SK-N-SH (cell line): ENCODE results near the gene GRIP2. TPM values are rescaled to one million over a fixed set of nuclear protein-coding genes. Genes with fewer than 3 reads are reported as not detected.

Experiments
- CTCF ChIA-PET: fragments of 300-600, 350-600 bp; formaldehyde crosslinking; extraction: SDS; loops from one replicate; lab custom pipeline; 2021; lab: Yijun Ruan, JAX
- POLR2A ChIA-PET: fragments of 350-600 bp; sonication (Branson Sonifier 250); formaldehyde crosslinking; extraction: SDS; loops from one replicate; lab custom pipeline; 2020; ENCODE audit warnings: antibody characterized with exemption, inconsistent platforms; lab: Yijun Ruan, JAX
- DNase-seq: peaks from one replicate; pipeline ENCODE4 v3.0.0; 2012
- H2AFZ ChIP-seq: fragments of 200-600 bp; sonication (generic); 2 replicates; pipeline ENCODE4 v1.8.1; 2016; ENCODE audit warnings: antibody characterized with exemption, mild to moderate bottlenecking, low read depth
- H3F3A ChIP-seq: fragments of 200-600 bp; sonication (generic); replicated peaks from 2 replicates; pipeline ENCODE3; 2016; ENCODE audit warnings: antibody characterized with exemption, mild to moderate bottlenecking; ENCODE audit not compliant: insufficient read depth
- H3K27ac ChIP-seq, 2 experiments: fragments of 200-500 bp in 1 of 2; fragments of 200-600 bp in 1 of 2; sonication (Bioruptor generic) in 1 of 2; sonication (generic), shearing (Covaris generic) in 1 of 2; 2 replicates each; pipeline versions ENCODE4 v1.5.1 to v1.6.1; 2014 to 2016; ENCODE audit warnings: low read depth in 2 of 2, inconsistent platforms in 1 of 2, low read length in 1 of 2, mild to moderate bottlenecking in 1 of 2, mixed read lengths in 1 of 2
- H3K27me3 ChIP-seq: fragments of 200-600 bp; sonication (generic), shearing (Covaris generic); 2 replicates; pipeline ENCODE4 v1.6.1; 2016; ENCODE audit warnings: mixed run types; ENCODE audit not compliant: insufficient read depth
- H3K36me3 ChIP-seq, 2 experiments: fragments of 200-500 bp in 1 of 2; fragments of 200-600 bp in 1 of 2; sonication (Bioruptor generic) in 1 of 2; sonication (generic) in 1 of 2; replicated peaks in 1 of 2; 2 replicates each; pipeline versions ENCODE3 to v1.5.1; 2014 to 2016; ENCODE audit warnings: low read length in 1 of 2, mild to moderate bottlenecking in 1 of 2; ENCODE audit not compliant: insufficient read depth in 2 of 2, control insufficient read depth in 1 of 2
- H3K4me1 ChIP-seq, 2 experiments: fragments of 200-500 bp in 1 of 2; fragments of 200-600 bp in 1 of 2; sonication (Bioruptor generic) in 1 of 2; sonication (generic), shearing (Covaris generic) in 1 of 2; 2 replicates each; pipeline versions ENCODE4 v1.5.1 to v1.6.1; 2014 to 2016; ENCODE audit warnings: low read depth in 1 of 2, low read length in 1 of 2, mixed run types in 1 of 2; ENCODE audit not compliant: insufficient read depth in 2 of 2, control insufficient read depth in 1 of 2
- H3K4me2 ChIP-seq: fragments of 200-600 bp; sonication (generic), shearing (Covaris generic); 2 replicates; pipeline ENCODE4 v1.6.1; 2017; ENCODE audit warnings: mixed run types
- H3K4me3 ChIP-seq, 2 experiments: fragments of 200-500 bp in 1 of 2; fragments of 200-600 bp in 1 of 2; sonication (Bioruptor generic) in 1 of 2; sonication (generic), shearing (Covaris generic) in 1 of 2; 2 replicates each; pipeline versions ENCODE4 v1.5.1 to v1.8.1; 2014 to 2016; ENCODE audit warnings: low read depth in 2 of 2, inconsistent platforms in 1 of 2, low read length in 1 of 2, mild to moderate bottlenecking in 1 of 2, mixed read lengths in 1 of 2, moderate library complexity in 1 of 2
- H3K79me2 ChIP-seq: fragments of 200-600 bp; sonication (generic); 2 replicates; pipeline ENCODE4 v1.8.1; 2017; ENCODE audit warnings: mild to moderate bottlenecking; ENCODE audit not compliant: insufficient read depth
- H3K9ac ChIP-seq: fragments of 200-600 bp; sonication (generic); 2 replicates; pipeline ENCODE4 v1.6.1; 2017; ENCODE audit warnings: mixed run types
- H3K9me2 ChIP-seq: fragments of 200-600 bp; sonication (generic); 2 replicates; pipeline ENCODE4 v1.6.1; 2017; ENCODE audit warnings: mixed run types
- H3K9me3 ChIP-seq: fragments of 200-600 bp; sonication (generic); 2 replicates; pipeline ENCODE4 v1.6.1; 2017; ENCODE audit warnings: mixed run types, mild to moderate bottlenecking, moderate library complexity
- H4K20me1 ChIP-seq: fragments of 200-600 bp; sonication (generic); 2 replicates; pipeline ENCODE4 v1.6.1; 2017; ENCODE audit warnings: mild to moderate bottlenecking, mixed run types; ENCODE audit not compliant: insufficient read depth
- EP300 ChIP-seq, 2 experiments: IDR thresholded peaks; 2 replicates each; pipeline versions ENCODE4 v1.4.0 to v1.6.1; 2012; ENCODE audit warnings: borderline replicate concordance in 1 of 2, low read depth in 1 of 2, low read length in 1 of 2
- EZH2phosphoT487 ChIP-seq: fragments of 200-600 bp; sonication (generic); IDR thresholded peaks from 2 replicates; pipeline ENCODE4 v1.6.1; 2017; ENCODE audit warnings: low read depth, mixed run types, mild to moderate bottlenecking, antibody characterized with exemption, moderate library complexity, borderline replicate concordance
- FOSL2 ChIP-seq: IDR thresholded peaks from 2 replicates; pipeline ENCODE4 v1.4.0; 2012; ENCODE audit warnings: low read depth, mild to moderate bottlenecking, moderate library complexity, borderline replicate concordance
- FOXM1 ChIP-seq: IDR thresholded peaks from 2 replicates; pipeline ENCODE4 v1.4.0; 2012; ENCODE audit warnings: low read depth, mild to moderate bottlenecking
- GATA2 ChIP-seq: sonication (generic); formaldehyde crosslinking; IDR thresholded peaks from 2 replicates; pipeline ENCODE4 v1.5.0; 2020; ENCODE audit warnings: mild to moderate bottlenecking, missing genetic modification reagents
- JUND ChIP-seq: IDR thresholded peaks from 2 replicates; pipeline ENCODE4 v1.4.0; 2012
- MXI1 ChIP-seq: IDR thresholded peaks from 2 replicates; pipeline ENCODE4 v1.6.1; 2012; ENCODE audit warnings: mild to moderate bottlenecking, low read depth, low read length, improper control_type of control experiment
- PBX3 ChIP-seq: IDR thresholded peaks from 2 replicates; pipeline ENCODE4; 2012
- RAD21 ChIP-seq: IDR thresholded peaks from 2 replicates; pipeline ENCODE4 v1.6.1; 2012; ENCODE audit warnings: mild to moderate bottlenecking, low read length
- SMC3 ChIP-seq: IDR thresholded peaks from 2 replicates; pipeline ENCODE4 v1.6.1; 2012; ENCODE audit warnings: low read depth, low read length, improper control_type of control experiment
- TEAD4 ChIP-seq: IDR thresholded peaks from 2 replicates; pipeline ENCODE4 v1.4.0; 2012; ENCODE audit warnings: mild to moderate bottlenecking, borderline replicate concordance; ENCODE audit not compliant: insufficient read depth
- USF1 ChIP-seq: IDR thresholded peaks from 2 replicates; pipeline ENCODE4 v1.4.0; 2012; ENCODE audit warnings: low read depth, borderline replicate concordance
- YY1 ChIP-seq: IDR thresholded peaks from 2 replicates; pipeline ENCODE4 v1.4.0; 2012; ENCODE audit warnings: low read depth, mild to moderate bottlenecking
- WGBS: methylation state at CpG from one replicate; pipeline ENCODE4 v1.1.6; 2017; ENCODE audit warnings: low lambda C conversion rate; 5-methylcytosine and 5-hydroxymethylcytosine counted together
- polyA plus RNA-seq, 3 experiments: library from polyadenylated mRNA; depleted of rRNA; stranded (reverse); fragments of >200 nt; gene quantifications; 2 replicates each; pipeline ENCODE4 v1.2.3, GENCODE V29; 2012
- TF ChIP-seq, protein P1 (sequence below): fragments of 150-350 bp; IDR thresholded peaks from 2 replicates; pipeline ENCODE4 v1.6.1; 2016; ENCODE audit warnings: mild to moderate bottlenecking, low read depth, low read length
- TF ChIP-seq, protein P2 (sequence below): IDR thresholded peaks from 2 replicates; pipeline ENCODE4 v1.4.0; 2012; ENCODE audit warnings: low read depth, borderline replicate concordance

The GRIP2 gene
- polyA plus RNA-seq, 1 of the 3 experiments (the other 2 are of a cell fraction) = 0.15 TPM

GRCh38 chr3:14552717-14553116 is 12.6 kb upstream of the GRIP2 start:
- Histone ChIP-seq H3K9me2 (no peaks in the 10 kb centered on the region), H3K27ac (no peak overlapping the region), H3K4me2 (no peak overlapping the region), H4K20me1 (no peaks in the 10 kb centered on the region), H3K27me3 (no peaks in the 10 kb centered on the region), H3K9me3 (no peaks in the 10 kb centered on the region), H3F3A (no peaks in the 10 kb centered on the region), H3K4me1 (peaks cover 0 to 27% of the 10 kb centered on the region in 2 experiments; a peak in 1 of 4 replicates), H3K79me2 (no peaks in the 10 kb centered on the region), H2AFZ (no peak overlapping the region), H3K9ac (no peak overlapping the region), H3K36me3 (no peaks in the 10 kb centered on the region), H3K4me3 (no peak overlapping the region)
- TF ChIP-seq TEAD4 = no peak
- TF ChIP-seq GATA2 (CRISPR knock-in tag) = no peak
- no peak for TF ChIP-seq YY1
- no peak for TF ChIP-seq JUND
- ChIA-PET POLR2A (no interaction called here), CTCF (interaction anchor here (1.2 to 3.7 kb wide), 3 partner anchors 9 to 44 kb away, joined by 3 to 24 read pairs (median 4); no protein-coding TSS in a partner anchor)
- DNase-seq = no peak
- 59% methylated on average over 4 of the region's 4 CpGs for WGBS

GRCh38 chr3:14552041-14552648 is 12.0 kb upstream of the GRIP2 start:
- Histone ChIP-seq H3K9me2 (no peaks in the 10 kb centered on the region), H3K36me3 (no peaks in the 10 kb centered on the region), H3K27me3 (no peaks in the 10 kb centered on the region), H2AFZ (no peak overlapping the region), H4K20me1 (no peaks in the 10 kb centered on the region), H3F3A (no peaks in the 10 kb centered on the region), H3K9me3 (no peaks in the 10 kb centered on the region), H3K27ac (no peak overlapping the region), H3K4me3 (no peak overlapping the region), H3K79me2 (no peaks in the 10 kb centered on the region), H3K4me1 (peaks cover 0 to 27% of the 10 kb centered on the region in 2 experiments; a peak in 1 of 4 replicates), H3K9ac (no peak overlapping the region), H3K4me2 (no peak overlapping the region)
- WGBS = 60% methylated on average over 8 of the region's 8 CpGs
- ChIA-PET POLR2A (no interaction called here), CTCF (interaction anchor here (0.7 to 3.7 kb wide), 5 partner anchors 9 to 361 kb away, joined by 3 to 24 read pairs (median 3); no protein-coding TSS in a partner anchor)
- DNase-seq = peak; percentile 47
- TF ChIP-seq YY1 = no peak
- TF ChIP-seq EZH2phosphoT487 = no peak
- TF ChIP-seq PBX3 = no peak
- no peak for TF ChIP-seq MXI1
- TF ChIP-seq USF1 = no peak
- no peak for TF ChIP-seq RAD21
- no peak for TF ChIP-seq EP300 (IDR thresholded peaks at IDR 0.05; ENCODE audit: borderline replicate concordance in 1 of 2, low read depth in 1 of 2, low read length in 1 of 2)
- TF ChIP-seq, protein P1, sequence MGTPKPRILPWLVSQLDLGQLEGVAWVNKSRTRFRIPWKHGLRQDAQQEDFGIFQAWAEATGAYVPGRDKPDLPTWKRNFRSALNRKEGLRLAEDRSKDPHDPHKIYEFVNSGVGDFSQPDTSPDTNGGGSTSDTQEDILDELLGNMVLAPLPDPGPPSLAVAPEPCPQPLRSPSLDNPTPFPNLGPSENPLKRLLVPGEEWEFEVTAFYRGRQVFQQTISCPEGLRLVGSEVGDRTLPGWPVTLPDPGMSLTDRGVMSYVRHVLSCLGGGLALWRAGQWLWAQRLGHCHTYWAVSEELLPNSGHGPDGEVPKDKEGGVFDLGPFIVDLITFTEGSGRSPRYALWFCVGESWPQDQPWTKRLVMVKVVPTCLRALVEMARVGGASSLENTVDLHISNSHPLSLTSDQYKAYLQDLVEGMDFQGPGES = no peak
- no peak for TF ChIP-seq GATA2 (CRISPR knock-in tag)
- no peak for TF ChIP-seq FOSL2
- TF ChIP-seq FOXM1 = no peak
- TF ChIP-seq, protein P2, sequence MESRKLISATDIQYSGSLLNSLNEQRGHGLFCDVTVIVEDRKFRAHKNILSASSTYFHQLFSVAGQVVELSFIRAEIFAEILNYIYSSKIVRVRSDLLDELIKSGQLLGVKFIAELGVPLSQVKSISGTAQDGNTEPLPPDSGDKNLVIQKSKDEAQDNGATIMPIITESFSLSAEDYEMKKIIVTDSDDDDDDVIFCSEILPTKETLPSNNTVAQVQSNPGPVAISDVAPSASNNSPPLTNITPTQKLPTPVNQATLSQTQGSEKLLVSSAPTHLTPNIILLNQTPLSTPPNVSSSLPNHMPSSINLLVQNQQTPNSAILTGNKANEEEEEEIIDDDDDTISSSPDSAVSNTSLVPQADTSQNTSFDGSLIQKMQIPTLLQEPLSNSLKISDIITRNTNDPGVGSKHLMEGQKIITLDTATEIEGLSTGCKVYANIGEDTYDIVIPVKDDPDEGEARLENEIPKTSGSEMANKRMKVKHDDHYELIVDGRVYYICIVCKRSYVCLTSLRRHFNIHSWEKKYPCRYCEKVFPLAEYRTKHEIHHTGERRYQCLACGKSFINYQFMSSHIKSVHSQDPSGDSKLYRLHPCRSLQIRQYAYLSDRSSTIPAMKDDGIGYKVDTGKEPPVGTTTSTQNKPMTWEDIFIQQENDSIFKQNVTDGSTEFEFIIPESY = no peak
- TF ChIP-seq SMC3 = no peak
